Activated naive CD8-positive, alpha-beta T cell treated with anti-CD3 and anti-CD28 coated beads for 36 hours (primary cell): ENCODE measurements around the gene FCRL3. TPM values are rescaled to one million over a fixed set of nuclear protein-coding genes. Genes with fewer than 3 reads are reported as not detected.
"Not testable (repeated sequence)": the region's sequence is repeated elsewhere in the genome, so short reads cannot be mapped to it uniquely, and the experiment has no call there.

Experiments
- DNase-seq: peaks from one replicate; pipeline ENCODE4 v3.0.0; 2021
- H3K27ac Mint-ChIP-seq: one replicate; pipeline ENCODE4 v1.8.0; 2022; ENCODE audit warnings: mild to moderate bottlenecking, moderate library complexity, mixed read lengths
- H3K27me3 Mint-ChIP-seq: one replicate; pipeline ENCODE4 v1.8.0; 2022; ENCODE audit warnings: mild to moderate bottlenecking, mixed read lengths
- H3K36me3 Mint-ChIP-seq: one replicate; pipeline ENCODE4 v1.8.0; 2021; ENCODE audit warnings: mild to moderate bottlenecking, mixed read lengths
- H3K4me1 Mint-ChIP-seq: one replicate; pipeline ENCODE4 v1.8.0; 2021; ENCODE audit warnings: mixed read lengths
- H3K4me3 Mint-ChIP-seq: one replicate; pipeline ENCODE4 v1.8.0; 2022; ENCODE audit warnings: mild to moderate bottlenecking, moderate library complexity, mixed read lengths
- H3K9me3 Mint-ChIP-seq: one replicate; pipeline ENCODE4 v1.8.0; 2022; ENCODE audit warnings: mixed read lengths
- total RNA-seq, 2 experiments: library from RNA; stranded (reverse); gene quantifications; one replicate each; pipeline ENCODE4 v1.2.3, GENCODE V29; 2021

The FCRL3 gene
- 1 to 10 TPM in 1 of 2 experiments, under 1 TPM in 1; 0.99 to 1.0 TPM for total RNA-seq

- no peak within 1 kb of the TSS for H3K4me3 Mint-ChIP-seq
- H3K36me3 Mint-ChIP-seq: no peaks in the 10 kb centered on the region
- peak within 1 kb of the TSS; percentile 22 for H3K27ac Mint-ChIP-seq
- peaks cover 18% of the 10 kb centered on the region for H3K27me3 Mint-ChIP-seq
- no peak for DNase-seq
- no peaks in the 10 kb centered on the region for H3K9me3 Mint-ChIP-seq
- no peaks in the 10 kb centered on the region for H3K4me1 Mint-ChIP-seq
Measured at GRCh38 chr1:157700732-157701131, at the start of gene FCRL3. Gene FCRL3, minus strand, starts transcription at chr1:157700769. Its CDS starts 280 bp downstream, at chr1:157700489.

GRCh38 chr1:157748262-157748817 lies 47.8 kb upstream of the FCRL3 start:
- H3K4me3 Mint-ChIP-seq: no peak overlapping the region
- no peak overlapping the region for H3K27ac Mint-ChIP-seq
- H3K4me1 Mint-ChIP-seq: no peaks in the 10 kb centered on the region
- no peaks in the 10 kb centered on the region for H3K9me3 Mint-ChIP-seq
- no peak for DNase-seq
- no peaks in the 10 kb centered on the region for H3K36me3 Mint-ChIP-seq
- H3K27me3 Mint-ChIP-seq: peaks cover 11% of the 10 kb centered on the region

- Mint-ChIP-seq H3K4me1 (no peaks in the 10 kb centered on the region), H3K4me3 (no peak overlapping the region), H3K27ac (no peak overlapping the region), H3K36me3 (no peaks in the 10 kb centered on the region), H3K9me3 (no peaks in the 10 kb centered on the region), H3K27me3 (peaks cover 7% of the 10 kb centered on the region)
- DNase-seq: no peak
Measured at GRCh38 chr1:157739229-157739901, 38.8 kb upstream of the FCRL3 start.

GRCh38 chr1:157735991-157736390 lies 35.4 kb upstream of the FCRL3 start:
- not testable (repeated sequence) for DNase-seq, H3K36me3 Mint-ChIP-seq, H3K9me3 Mint-ChIP-seq, H3K4me1 Mint-ChIP-seq, H3K27me3 Mint-ChIP-seq, H3K27ac Mint-ChIP-seq, H3K4me3 Mint-ChIP-seq

GRCh38 chr1:157734321-157734720 lies 33.8 kb upstream of the FCRL3 start:
- Mint-ChIP-seq H3K4me3 (no peak overlapping the region), H3K9me3 (no peaks in the 10 kb centered on the region), H3K4me1 (no peaks in the 10 kb centered on the region), H3K36me3 (no peaks in the 10 kb centered on the region), H3K27ac (no peak overlapping the region), H3K27me3 (no peaks in the 10 kb centered on the region)
- DNase-seq: no peak

- no peaks in the 10 kb centered on the region for H3K9me3 Mint-ChIP-seq
- H3K27me3 Mint-ChIP-seq: no peaks in the 10 kb centered on the region
- no peak overlapping the region for H3K4me3 Mint-ChIP-seq
- no peak overlapping the region for H3K27ac Mint-ChIP-seq
- no peak for DNase-seq
- no peaks in the 10 kb centered on the region for H3K36me3 Mint-ChIP-seq
- no peaks in the 10 kb centered on the region for H3K4me1 Mint-ChIP-seq
Measured at GRCh38 chr1:157732755-157733154, 32.2 kb upstream of the FCRL3 start.

GRCh38 chr1:157725221-157725577 lies 24.6 kb upstream of the FCRL3 start:
- H3K4me1 Mint-ChIP-seq: peaks cover 9% of the 10 kb centered on the region
- H3K27me3 Mint-ChIP-seq: no peaks in the 10 kb centered on the region
- DNase-seq: no peak
- peaks cover 13% of the 10 kb centered on the region for H3K9me3 Mint-ChIP-seq
- H3K27ac Mint-ChIP-seq: no peak overlapping the region
- H3K4me3 Mint-ChIP-seq: no peak overlapping the region
- H3K36me3 Mint-ChIP-seq: peaks cover 9% of the 10 kb centered on the region

- Mint-ChIP-seq H3K27ac (peak overlapping the region; percentile 40), H3K4me3 (no peak overlapping the region), H3K27me3 (no peaks in the 10 kb centered on the region), H3K36me3 (peaks cover 9% of the 10 kb centered on the region), H3K4me1 (peaks cover 9% of the 10 kb centered on the region), H3K9me3 (peaks cover 13% of the 10 kb centered on the region)
- DNase-seq: no peak
Measured at GRCh38 chr1:157724537-157725220, 24.1 kb upstream of the FCRL3 start.

GRCh38 chr1:157723157-157723556 lies 22.6 kb upstream of the FCRL3 start:
- Mint-ChIP-seq H3K27me3 (no peaks in the 10 kb centered on the region), H3K27ac (no peak overlapping the region), H3K4me1 (peaks cover 9% of the 10 kb centered on the region), H3K36me3 (peaks cover 9% of the 10 kb centered on the region), H3K9me3 (peaks cover 13% of the 10 kb centered on the region), H3K4me3 (no peak overlapping the region)
- DNase-seq: no peak

- Mint-ChIP-seq H3K36me3 (peaks cover 9% of the 10 kb centered on the region), H3K9me3 (peaks cover 13% of the 10 kb centered on the region), H3K27me3 (no peaks in the 10 kb centered on the region), H3K4me1 (peaks cover 9% of the 10 kb centered on the region), H3K4me3 (no peak overlapping the region), H3K27ac (no peak overlapping the region)
- DNase-seq: no peak
Measured at GRCh38 chr1:157721985-157722384, 21.4 kb upstream of the FCRL3 start.

GRCh38 chr1:157715736-157716135 lies 15.2 kb upstream of the FCRL3 start:
- H3K27ac Mint-ChIP-seq: no peak overlapping the region
- H3K27me3 Mint-ChIP-seq: no peaks in the 10 kb centered on the region
- no peaks in the 10 kb centered on the region for H3K4me1 Mint-ChIP-seq
- H3K4me3 Mint-ChIP-seq: no peak overlapping the region
- DNase-seq: no peak
- peaks cover 1% of the 10 kb centered on the region for H3K9me3 Mint-ChIP-seq
- peaks cover under 1% of the 10 kb centered on the region for H3K36me3 Mint-ChIP-seq

- H3K9me3 Mint-ChIP-seq: no peaks in the 10 kb centered on the region
- no peaks in the 10 kb centered on the region for H3K36me3 Mint-ChIP-seq
- no peaks in the 10 kb centered on the region for H3K4me1 Mint-ChIP-seq
- H3K4me3 Mint-ChIP-seq: no peak overlapping the region
- no peak for DNase-seq
- no peak overlapping the region for H3K27ac Mint-ChIP-seq
- no peaks in the 10 kb centered on the region for H3K27me3 Mint-ChIP-seq
Measured at GRCh38 chr1:157711802-157712201, 11.2 kb upstream of the FCRL3 start.

GRCh38 chr1:157704878-157705277 lies 4.3 kb upstream of the FCRL3 start:
- H3K4me3 Mint-ChIP-seq: no peak overlapping the region
- H3K27ac Mint-ChIP-seq: no peak overlapping the region
- no peak for DNase-seq
- no peaks in the 10 kb centered on the region for H3K4me1 Mint-ChIP-seq
- peaks cover 7% of the 10 kb centered on the region for H3K27me3 Mint-ChIP-seq
- no peaks in the 10 kb centered on the region for H3K9me3 Mint-ChIP-seq
- no peaks in the 10 kb centered on the region for H3K36me3 Mint-ChIP-seq

GRCh38 chr1:157703981-157704380 lies 3.4 kb upstream of the FCRL3 start:
- H3K4me1 Mint-ChIP-seq: no peaks in the 10 kb centered on the region
- H3K36me3 Mint-ChIP-seq: no peaks in the 10 kb centered on the region
- no peak overlapping the region for H3K4me3 Mint-ChIP-seq
- H3K9me3 Mint-ChIP-seq: no peaks in the 10 kb centered on the region
- peaks cover 14% of the 10 kb centered on the region for H3K27me3 Mint-ChIP-seq
- H3K27ac Mint-ChIP-seq: no peak overlapping the region
- no peak for DNase-seq

- DNase-seq: no peak
- no peaks in the 10 kb centered on the region for H3K36me3 Mint-ChIP-seq
- no peaks in the 10 kb centered on the region for H3K9me3 Mint-ChIP-seq
- no peaks in the 10 kb centered on the region for H3K4me1 Mint-ChIP-seq
- H3K27ac Mint-ChIP-seq: no peak overlapping the region
- no peak overlapping the region for H3K4me3 Mint-ChIP-seq
- H3K27me3 Mint-ChIP-seq: peaks cover 18% of the 10 kb centered on the region
Measured at GRCh38 chr1:157702308-157702825, 1.8 kb upstream of the FCRL3 start.
